NCI-H446 (cell line): ENCODE results near the gene IKZF5.

Source experiments
- DNase-seq, 2 experiments: peaks; one replicate each; lab custom pipeline; 2025; lab: John Stamatoyannopoulos, UW

Gene IKZF5

DNA sequence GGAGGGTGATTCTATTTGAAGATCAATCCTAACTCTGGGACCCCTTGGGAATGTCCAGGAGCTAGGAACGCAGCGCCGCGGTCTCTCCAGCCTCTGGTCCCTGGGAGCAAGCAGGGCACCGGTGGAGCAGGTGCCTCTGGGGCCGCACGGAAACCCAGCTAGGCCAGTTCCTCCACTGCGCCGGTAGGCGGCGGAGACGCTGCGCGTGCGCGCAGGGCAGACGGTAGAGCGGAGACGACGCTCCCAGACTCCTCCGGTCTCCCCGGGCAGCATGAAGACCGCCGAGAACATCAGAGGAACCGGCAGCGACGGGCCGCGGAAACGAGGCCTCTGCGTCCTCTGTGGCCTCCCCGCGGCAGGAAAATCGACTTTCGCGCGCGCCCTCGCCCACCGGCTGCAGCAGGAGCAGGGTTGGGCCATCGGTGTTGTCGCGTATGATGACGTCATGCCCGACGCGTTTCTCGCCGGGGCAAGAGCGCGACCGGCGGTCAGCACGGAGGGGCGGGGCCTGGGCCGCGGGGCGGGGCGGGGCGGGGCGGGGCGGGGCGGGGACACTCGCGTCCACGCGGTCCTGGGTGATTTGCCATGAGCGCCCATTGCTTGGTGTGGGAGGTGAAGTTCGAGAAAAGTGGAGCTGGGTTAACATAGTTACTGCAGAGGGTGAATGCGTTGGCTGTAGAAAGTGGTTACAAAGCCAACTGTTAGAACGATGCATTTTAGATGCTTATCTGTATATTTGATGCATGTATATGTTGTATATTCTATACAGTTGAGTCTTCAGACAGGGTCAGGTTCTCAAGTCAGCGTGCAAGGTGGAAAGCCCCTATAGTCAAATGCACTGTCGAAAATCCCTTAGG lies 28.2 kb downstream of the IKZF5 start, which contains the start of gene PSTK:
Gene PSTK (plus strand): TSS at position 193 of the 857 bp plus-strand sequence. CDS start 79 bp downstream, at position 272.
- DNase-seq = peak; percentile 50 to 86

DNA sequence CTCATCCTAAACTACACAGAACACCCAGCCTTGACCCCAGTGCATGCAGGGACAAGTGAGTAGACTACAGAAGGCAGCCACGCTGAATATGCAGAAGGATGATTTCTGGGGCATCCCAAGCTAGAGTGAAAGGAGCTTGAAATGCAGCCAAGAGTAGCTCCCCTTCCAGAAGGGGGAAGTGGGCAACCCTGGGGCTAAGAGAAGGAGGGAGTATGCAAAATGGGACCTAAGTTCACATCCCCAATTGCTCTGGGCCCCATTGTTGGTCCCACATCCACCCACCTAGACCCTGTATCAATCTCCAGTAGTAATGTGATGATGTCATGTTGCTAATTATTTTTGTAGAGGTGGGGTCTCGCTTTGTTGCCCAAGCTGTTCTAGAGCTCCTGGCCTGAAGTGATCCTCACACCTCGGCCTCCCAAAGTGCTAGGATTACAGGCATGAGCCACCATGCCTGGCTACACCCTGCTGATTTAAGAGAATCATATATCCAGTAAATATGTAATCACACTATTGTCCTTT lies 34.0 kb downstream of the IKZF5 start:
- DNase-seq = no peak

DNA sequence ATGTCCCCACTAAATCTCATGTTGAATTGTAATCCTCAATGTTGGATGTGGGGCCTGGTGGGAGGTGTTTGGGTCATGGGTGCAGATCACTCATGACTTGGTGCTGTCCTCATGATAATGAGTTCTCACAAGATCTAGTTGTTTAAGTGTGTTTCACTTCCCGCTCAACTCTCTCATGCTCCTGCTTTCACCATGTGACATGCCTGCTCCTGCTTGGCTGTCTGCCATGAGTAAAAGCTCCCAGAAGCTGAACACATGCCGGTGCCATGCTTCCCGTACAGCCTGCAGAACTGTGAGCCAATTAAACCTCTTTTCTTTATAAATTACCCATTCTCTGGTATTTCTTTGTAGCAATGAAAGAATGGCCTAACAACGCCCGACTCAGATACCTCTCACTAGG lies 34.6 kb downstream of the IKZF5 start:
- DNase-seq = no peak

DNA sequence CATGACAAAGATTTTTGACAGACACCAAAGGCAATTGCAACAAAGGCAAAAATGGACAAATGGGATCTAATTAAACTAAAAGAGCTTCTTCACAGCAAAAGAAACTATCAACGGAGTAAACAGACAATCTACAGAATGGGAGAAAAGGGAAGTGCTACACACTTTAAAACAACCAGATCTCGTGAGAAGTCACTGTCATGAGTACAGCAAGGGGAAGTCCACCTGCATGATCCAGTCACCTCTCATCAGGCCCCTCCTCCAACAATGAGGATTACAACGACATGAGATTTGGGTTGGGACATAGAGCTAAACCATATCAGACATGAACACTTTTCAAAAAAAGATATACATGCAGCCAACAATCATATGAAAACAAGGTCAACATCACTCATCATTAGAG lies 39.9 kb downstream of the IKZF5 start:
- no peak for DNase-seq

DNA sequence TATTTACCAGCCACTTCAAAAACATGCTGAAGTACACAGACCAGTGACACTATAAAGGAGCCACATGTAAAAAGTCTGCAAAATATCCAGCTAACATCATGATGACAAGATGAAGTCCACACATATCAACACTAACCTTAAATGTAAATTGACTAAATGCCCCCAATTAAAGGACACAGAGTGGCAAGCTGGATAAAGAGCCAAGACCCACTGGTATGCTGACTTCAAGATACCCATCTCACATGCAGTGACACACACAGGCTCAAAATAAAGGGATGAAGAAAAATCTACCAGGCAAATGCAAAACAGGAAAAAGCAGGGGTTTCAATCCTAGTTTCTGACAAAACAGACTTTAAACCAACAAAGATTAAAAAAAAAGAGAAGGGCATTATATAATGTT lies 41.7 kb downstream of the IKZF5 start:
- no peak for DNase-seq

DNA sequence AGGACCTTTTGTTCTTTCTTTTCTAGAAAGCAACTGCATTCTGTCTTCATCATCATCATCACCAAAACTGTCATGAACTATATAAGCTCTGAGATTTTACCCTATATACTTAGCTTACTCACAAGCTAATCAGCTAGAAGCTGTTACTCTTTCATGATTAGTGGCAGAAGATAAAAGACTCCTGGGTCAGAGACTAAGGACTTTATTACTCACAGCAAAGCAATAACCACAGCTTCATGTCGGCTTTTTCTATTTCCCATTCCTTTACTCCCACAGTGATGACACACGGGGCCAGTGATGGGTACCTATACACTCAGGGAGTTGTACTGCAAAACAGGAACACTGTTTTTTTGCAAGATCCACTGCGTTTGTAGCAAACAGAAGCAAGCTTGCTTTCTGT lies 46.2 kb downstream of the IKZF5 start:
- no peak for DNase-seq

DNA sequence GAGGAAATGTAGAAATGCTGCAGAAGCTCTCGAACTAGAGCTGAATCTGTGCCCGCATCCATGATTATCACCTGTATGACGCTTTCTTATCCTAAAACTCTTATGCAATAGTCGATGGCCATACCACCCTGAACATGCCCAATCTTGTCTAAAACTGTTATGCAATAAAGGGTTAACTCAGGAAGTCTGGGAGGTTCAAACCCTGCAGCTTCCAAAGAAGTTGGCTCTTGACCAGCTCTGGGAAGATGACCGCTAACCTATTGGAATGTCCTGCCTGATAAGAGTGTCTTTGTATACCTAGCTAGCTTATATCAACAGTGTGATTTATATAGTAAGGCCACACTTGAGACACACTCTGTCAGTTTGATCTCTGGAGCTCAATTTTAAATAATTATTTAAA lies 51.1 kb downstream of the IKZF5 start:
- DNase-seq = no peak

DNA sequence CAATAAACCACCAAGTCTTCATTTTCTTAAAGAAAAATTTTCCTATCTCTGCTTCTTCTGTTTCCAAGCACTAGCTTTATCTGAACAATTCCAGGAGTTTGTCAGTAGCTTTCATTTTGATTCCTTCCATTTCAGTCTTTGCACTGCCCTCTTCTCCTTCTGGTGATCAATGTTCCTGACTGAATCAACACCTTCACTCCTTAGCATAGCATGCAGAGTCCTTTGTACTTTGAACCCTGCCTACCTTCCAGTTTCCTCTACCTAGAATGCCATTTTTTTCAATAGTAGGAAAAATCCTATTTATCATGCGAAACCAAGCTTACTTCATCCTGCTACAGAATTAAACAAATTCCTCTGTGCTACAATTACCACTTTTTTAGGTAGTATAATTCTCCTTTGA lies 52.7 kb downstream of the IKZF5 start:
- no peak for DNase-seq

DNA sequence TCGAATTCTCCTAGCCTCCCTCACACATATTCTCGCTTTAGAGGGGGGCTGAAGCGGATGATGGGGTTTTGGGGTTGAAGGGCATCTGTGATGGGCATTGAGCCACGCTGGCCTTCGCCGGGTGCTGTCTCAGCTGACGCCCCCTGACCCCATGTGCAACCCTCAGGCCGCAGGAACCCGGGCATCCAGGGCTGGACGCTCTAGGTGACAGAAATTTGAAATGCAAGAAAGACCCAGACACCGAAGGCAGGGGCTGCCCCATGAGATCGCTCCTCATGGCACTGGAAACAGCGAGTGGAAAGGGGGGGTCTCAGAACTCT lies 53.9 kb downstream of the IKZF5 start:
- no peak for DNase-seq

DNA sequence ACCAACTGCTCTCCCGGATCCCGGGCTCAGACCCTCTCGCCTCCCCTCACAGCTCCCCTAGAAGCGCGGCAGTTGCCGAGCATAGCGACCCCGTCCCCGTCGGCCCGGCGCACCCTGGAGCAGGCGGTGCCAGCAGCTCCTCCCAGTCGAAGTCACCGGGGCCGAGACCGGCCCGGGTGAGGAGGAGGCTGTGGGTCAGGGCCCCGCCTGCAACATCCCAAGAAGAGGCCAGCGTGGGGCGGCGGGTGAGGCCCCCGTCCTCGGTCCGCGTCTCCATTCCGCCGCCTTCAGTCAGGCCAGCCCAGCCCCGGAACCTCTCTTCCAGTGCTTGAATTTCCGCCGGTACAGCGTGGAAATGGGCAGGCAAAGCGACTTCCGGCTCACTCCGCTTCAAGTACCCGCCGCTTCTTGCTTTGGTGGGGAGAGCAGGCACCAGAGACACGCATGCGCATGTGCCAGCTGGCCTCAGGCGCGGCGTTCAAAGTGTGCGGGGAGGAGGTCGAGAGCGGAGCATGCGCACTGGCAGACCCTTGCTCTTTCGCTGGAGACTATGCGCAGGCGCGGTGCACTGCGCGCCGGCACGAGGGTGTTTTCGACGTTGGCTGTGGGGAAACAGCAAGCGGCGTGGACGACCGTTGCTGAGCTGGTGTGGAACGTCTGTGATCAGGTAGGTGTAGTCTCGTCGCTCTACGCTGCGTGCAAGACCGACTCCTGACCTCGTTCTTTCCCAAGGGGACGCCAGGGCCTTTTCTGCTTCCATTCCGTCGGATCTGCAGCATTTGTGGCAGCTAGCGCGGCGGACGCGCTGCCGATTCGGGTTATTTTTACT lies 54.5 kb downstream of the IKZF5 start, which contains the start of gene C10orf88:
Gene C10orf88 (minus strand): TSS at position 326 of the 829 bp plus-strand sequence. CDS start 49 bp downstream, at position 277.
- DNase-seq = peak; percentile 88 to 93

DNA sequence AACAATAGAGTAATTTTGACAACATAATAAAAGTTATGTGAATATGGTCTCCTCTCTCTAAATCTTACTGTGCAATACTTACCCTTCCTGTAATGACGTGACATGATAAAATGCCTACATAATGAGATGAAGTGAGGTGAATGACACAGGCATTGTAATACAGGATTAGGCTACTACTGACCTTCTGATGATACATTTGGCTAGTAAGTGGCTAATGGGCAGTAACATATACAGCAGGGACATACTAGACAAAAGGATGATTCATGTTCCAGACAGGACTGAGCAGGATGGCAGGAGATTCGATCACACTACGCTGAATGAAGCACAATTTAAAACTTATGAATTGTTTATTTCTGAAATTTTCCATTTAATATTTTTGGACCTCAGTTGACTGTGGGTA lies 59.3 kb downstream of the IKZF5 start:
- no peak for DNase-seq
